Mucosa of stomach (tissue), 1 donor: ENCODE measurements around the gene PDS5A.
"Not testable (repeated sequence)": the region's sequence is repeated elsewhere in the genome, so short reads cannot be mapped to it uniquely, and the experiment has no call there.

Experiments
- H3K27me3 ChIP-seq: one replicate; pipeline ENCODE4 v1.7.0; 2013; ENCODE audit warnings: mild to moderate bottlenecking, low read length; ENCODE audit not compliant: control insufficient read depth, insufficient read depth
- H3K36me3 ChIP-seq: one replicate; pipeline ENCODE4 v1.7.0; 2013; ENCODE audit warnings: low read length; ENCODE audit not compliant: control insufficient read depth, insufficient read depth
- H3K4me1 ChIP-seq: one replicate; pipeline ENCODE4 v1.7.0; 2013; ENCODE audit warnings: mild to moderate bottlenecking, low read length; ENCODE audit not compliant: control insufficient read depth, insufficient read depth
- H3K4me3 ChIP-seq: one replicate; pipeline ENCODE4 v1.7.0; 2013; ENCODE audit warnings: low read length
- H3K9ac ChIP-seq: one replicate; pipeline ENCODE4 v1.7.0; 2013; ENCODE audit warnings: mild to moderate bottlenecking, low read length, moderate library complexity
- H3K9me3 ChIP-seq: one replicate; pipeline ENCODE4 v1.7.0; 2013; ENCODE audit warnings: mild to moderate bottlenecking, low read length, moderate library complexity; ENCODE audit not compliant: control insufficient read depth
- donor health status: Pancreatic carcinoma.

PDS5A gene

GRCh38 chr4:39922399-39922798, 55.3 kb downstream of the PDS5A start:
- Histone ChIP-seq H3K9me3 (no peaks in the 10 kb centered on the region), H3K27me3 (no peaks in the 10 kb centered on the region), H3K36me3 (no peaks in the 10 kb centered on the region), H3K4me3 (no peak overlapping the region), H3K9ac (no peak overlapping the region), H3K4me1 (peaks cover 7% of the 10 kb centered on the region)

- Histone ChIP-seq H3K27me3 (no peaks in the 10 kb centered on the region), H3K9ac (no peak overlapping the region), H3K4me1 (no peaks in the 10 kb centered on the region), H3K36me3 (no peaks in the 10 kb centered on the region), H3K4me3 (no peak overlapping the region), H3K9me3 (no peaks in the 10 kb centered on the region)
Measured at GRCh38 chr4:39913471-39913870, 64.2 kb downstream of the PDS5A start.

GRCh38 chr4:39910064-39910463, 67.6 kb downstream of the PDS5A start:
- no peak overlapping the region for H3K4me3 ChIP-seq
- no peaks in the 10 kb centered on the region for H3K4me1 ChIP-seq
- H3K27me3 ChIP-seq, result no peaks in the 10 kb centered on the region
- H3K36me3 ChIP-seq, result no peaks in the 10 kb centered on the region
- no peaks in the 10 kb centered on the region for H3K9me3 ChIP-seq
- no peak overlapping the region for H3K9ac ChIP-seq

- Histone ChIP-seq H3K27me3 (no peaks in the 10 kb centered on the region), H3K4me1 (no peaks in the 10 kb centered on the region), H3K9me3 (no peaks in the 10 kb centered on the region), H3K9ac (no peak overlapping the region), H3K36me3 (no peaks in the 10 kb centered on the region), H3K4me3 (no peak overlapping the region)
Measured at GRCh38 chr4:39908284-39908683, 69.4 kb downstream of the PDS5A start.

- no peak overlapping the region for H3K9ac ChIP-seq
- H3K36me3 ChIP-seq, result no peaks in the 10 kb centered on the region
- no peak overlapping the region for H3K4me3 ChIP-seq
- H3K4me1 ChIP-seq, result no peaks in the 10 kb centered on the region
- no peaks in the 10 kb centered on the region for H3K9me3 ChIP-seq
- H3K27me3 ChIP-seq, result no peaks in the 10 kb centered on the region
Measured at GRCh38 chr4:39905656-39906055, 72.1 kb downstream of the PDS5A start.

- H3K4me1 ChIP-seq, H3K36me3 ChIP-seq, H3K9ac ChIP-seq, H3K9me3 ChIP-seq, H3K27me3 ChIP-seq, H3K4me3 ChIP-seq: not testable (repeated sequence)
Measured at GRCh38 chr4:39905019-39905418, 72.7 kb downstream of the PDS5A start.

GRCh38 chr4:39900966-39901365, 76.7 kb downstream of the PDS5A start:
- no peaks in the 10 kb centered on the region for H3K4me1 ChIP-seq
- H3K36me3 ChIP-seq, result no peaks in the 10 kb centered on the region
- H3K9ac ChIP-seq, result no peak overlapping the region
- H3K9me3 ChIP-seq, result no peaks in the 10 kb centered on the region
- no peaks in the 10 kb centered on the region for H3K27me3 ChIP-seq
- no peak overlapping the region for H3K4me3 ChIP-seq

- Histone ChIP-seq H3K9ac (no peak overlapping the region), H3K9me3 (no peaks in the 10 kb centered on the region), H3K36me3 (no peaks in the 10 kb centered on the region), H3K27me3 (no peaks in the 10 kb centered on the region), H3K4me3 (no peak overlapping the region), H3K4me1 (no peaks in the 10 kb centered on the region)
Measured at GRCh38 chr4:39899291-39899690, 78.4 kb downstream of the PDS5A start.

- Histone ChIP-seq H3K4me1 (no peaks in the 10 kb centered on the region), H3K9ac (no peak overlapping the region), H3K36me3 (no peaks in the 10 kb centered on the region), H3K9me3 (no peaks in the 10 kb centered on the region), H3K27me3 (no peaks in the 10 kb centered on the region), H3K4me3 (no peak overlapping the region)
Measured at GRCh38 chr4:39898015-39898414, 79.7 kb downstream of the PDS5A start.

GRCh38 chr4:39893693-39894072, 84.0 kb downstream of the PDS5A start:
- Histone ChIP-seq H3K9ac (no peak overlapping the region), H3K9me3 (no peaks in the 10 kb centered on the region), H3K36me3 (no peaks in the 10 kb centered on the region)

GRCh38 chr4:39892988-39893692, 84.6 kb downstream of the PDS5A start:
- Histone ChIP-seq H3K27me3 (no peaks in the 10 kb centered on the region), H3K4me1 (no peaks in the 10 kb centered on the region), H3K36me3 (no peaks in the 10 kb centered on the region), H3K9me3 (no peaks in the 10 kb centered on the region), H3K4me3 (no peak overlapping the region), H3K9ac (no peak overlapping the region)

More at GRCh38 chr4:39893693-39894072, 84.0 kb downstream of the PDS5A start:
- no peaks in the 10 kb centered on the region for H3K4me1 ChIP-seq
- H3K4me3 ChIP-seq, result no peak overlapping the region
- no peaks in the 10 kb centered on the region for H3K27me3 ChIP-seq

- H3K9me3 ChIP-seq, result no peaks in the 10 kb centered on the region
- no peak overlapping the region for H3K4me3 ChIP-seq
- H3K27me3 ChIP-seq, result no peaks in the 10 kb centered on the region
- H3K9ac ChIP-seq, result no peak overlapping the region
- H3K4me1 ChIP-seq, result no peaks in the 10 kb centered on the region
- no peaks in the 10 kb centered on the region for H3K36me3 ChIP-seq
Measured at GRCh38 chr4:39889226-39889625, 88.5 kb downstream of the PDS5A start.

- Histone ChIP-seq H3K4me1 (no peaks in the 10 kb centered on the region), H3K9me3 (no peaks in the 10 kb centered on the region), H3K4me3 (no peak overlapping the region), H3K27me3 (no peaks in the 10 kb centered on the region), H3K9ac (no peak overlapping the region), H3K36me3 (no peaks in the 10 kb centered on the region)
Measured at GRCh38 chr4:39888541-39888940, 89.2 kb downstream of the PDS5A start.
